ENCODE measurements around the gene LYG1. TPM values are rescaled to one million over a fixed set of nuclear protein-coding genes. Genes with fewer than 3 reads are reported as not detected.

Gene LYG1
- total and polyA plus RNA-seq, 2 of the 13 experiments (the other 11 are each of a cell fraction or from before 2014, with no cell fraction given), result 1.00 to 2.9 TPM

GRCh38 chr2:99335911-99336803 is 35.2 kb upstream of the LYG1 start, which contains the start of gene TXNDC9 (continued):
- TF ChIP-seq ZNF142 (CRISPR knock-in tag; IDR thresholded peaks at IDR 0.05) (peak; percentile 77; the same call in 1 of the 2 replicates), ZFP82 (CRISPR knock-in tag; IDR thresholded peaks at IDR 0.05; ENCODE audit: borderline replicate concordance) (peak; percentile 88; the same call in 1 of the 2 replicates), BRD4 (CRISPR knock-in tag; IDR thresholded peaks at IDR 0.05) (0 out of 2 replicates have a peak, but pooled peaks have one; percentile 33), ZGPAT (CRISPR knock-in tag; IDR thresholded peaks at IDR 0.05) (peak; percentile 88), ZNF713 (CRISPR knock-in tag; IDR thresholded peaks at IDR 0.05) (peak; percentile 84; the same call in 1 of the 2 replicates), ZBTB10 (CRISPR knock-in tag; IDR thresholded peaks at IDR 0.05; ENCODE audit: borderline replicate concordance) (0 out of 2 replicates have a peak, but pooled peaks have one; percentile 25), MATR3 (CRISPR knock-in tag; IDR thresholded peaks at IDR 0.05) (no peak), ZNF567 (CRISPR knock-in tag; IDR thresholded peaks at IDR 0.05; ENCODE audit: borderline replicate concordance) (peak; percentile 99), ZNF292 (CRISPR knock-in tag; IDR thresholded peaks at IDR 0.05; ENCODE audit: borderline replicate concordance, low read depth) (peak; percentile 87), HNRNPK (IDR thresholded peaks at IDR 0.05; ENCODE audit: low read depth, low read length, poor library complexity, severe bottlenecking) (no peak), UBTF (CRISPR knock-in tag; IDR thresholded peaks at IDR 0.05) (peak; percentile 68), ZBTB8A (CRISPR knock-in tag; IDR thresholded peaks at IDR 0.05; ENCODE audit: borderline replicate concordance, low read depth) (peak; percentile 42; the same call in 1 of the 2 replicates), TFDP1 (CRISPR knock-in tag; IDR thresholded peaks at IDR 0.05; ENCODE audit: borderline replicate concordance) (peak; percentile 89)
